GM18867 (cell line): ENCODE data around the gene OR2M4.
A peak's percentile ranks its signal among the peaks of the same experiment; 100 is the strongest.
"Not testable (repeated sequence)": the region's sequence is repeated elsewhere in the genome, so short reads cannot be mapped to it uniquely, and the experiment has no call there.

Experiments
- ATAC-seq: cut with Tn5 transposase; IDR thresholded peaks from one replicate; pipeline ENCODE4 v1.9.1; 2021; ENCODE audit warnings: mild to moderate bottlenecking, moderate library complexity; ENCODE audit not compliant: unreplicated experiment

The OR2M4 gene, protein sequence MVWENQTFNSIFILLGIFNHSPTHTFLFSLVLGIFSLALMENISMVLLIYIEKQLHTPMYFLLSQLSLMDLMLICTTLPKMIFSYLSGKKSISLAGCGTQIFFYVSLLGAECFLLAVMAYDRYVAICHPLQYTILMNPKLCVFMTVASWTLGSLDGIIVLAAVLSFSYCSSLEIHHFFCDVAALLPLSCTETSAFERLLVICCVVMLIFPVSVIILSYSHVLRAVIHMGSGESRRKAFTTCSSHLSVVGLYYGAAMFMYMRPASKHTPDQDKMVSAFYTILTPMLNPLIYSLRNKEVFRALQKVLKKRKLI

DNA sequence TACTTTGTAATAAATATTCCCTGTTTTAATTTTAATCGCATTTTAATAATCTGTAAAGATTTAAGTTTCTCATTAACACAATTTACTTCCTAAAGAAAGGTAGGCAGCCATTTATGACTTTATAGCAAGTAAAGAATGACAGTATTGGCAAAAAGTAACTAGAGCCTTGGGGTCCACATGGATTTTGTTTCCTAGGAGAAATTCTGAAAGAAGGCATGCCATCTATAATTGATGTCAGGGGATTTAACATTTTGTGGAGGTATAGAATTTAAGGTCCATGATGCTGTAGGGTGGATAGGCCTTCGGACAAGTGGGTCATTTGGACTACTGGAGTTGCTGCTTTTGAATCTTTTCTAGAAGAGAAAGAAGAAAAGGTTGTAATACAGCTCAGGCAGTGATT lies at the start of gene OR2M4:
TSS of gene OR2M4 (plus strand) at position 301 of the 400 bp plus-strand sequence. CDS start 7,512 bp downstream, outside the sequence.
- no peak for ATAC-seq

DNA sequence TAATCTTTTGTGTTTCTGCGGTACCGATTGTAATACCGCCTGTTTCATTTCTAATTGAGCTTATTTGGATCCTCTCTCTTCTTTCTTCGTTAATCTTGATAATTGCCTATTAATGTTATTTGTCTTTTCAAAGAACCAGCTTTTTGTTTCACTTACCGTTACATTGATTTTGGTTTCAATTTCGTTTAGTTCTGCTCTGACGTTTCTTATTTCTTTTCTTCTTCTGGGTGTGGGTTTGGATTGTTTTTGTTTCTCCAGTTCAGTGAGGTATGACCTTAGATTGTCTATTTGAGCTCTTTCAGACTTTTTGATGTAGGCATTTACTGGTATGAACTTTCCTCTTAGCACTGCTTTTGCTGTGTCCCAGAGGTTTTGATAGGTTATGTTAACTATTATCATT lies 47.2 kb upstream of the OR2M4 start:
- peak; percentile 68 for ATAC-seq

DNA sequence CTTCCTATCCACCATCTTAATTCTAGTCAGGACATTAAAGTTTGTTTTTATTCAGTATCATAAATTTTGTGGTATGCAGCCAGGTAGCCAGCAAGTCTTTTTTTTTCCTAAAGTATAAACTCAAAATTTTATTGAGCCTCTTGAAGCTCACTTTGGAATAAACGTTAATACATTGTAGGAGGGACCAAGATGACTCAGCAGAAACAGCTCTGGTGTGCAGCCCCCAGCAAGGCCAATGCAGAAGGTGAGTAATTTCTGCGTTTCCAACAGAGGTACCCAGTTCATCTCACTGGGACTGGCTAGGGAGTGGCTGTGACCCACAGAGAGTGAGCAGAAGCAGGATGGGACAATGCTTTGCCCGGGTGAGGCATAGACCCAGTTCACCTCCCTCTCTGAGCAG lies 43.9 kb upstream of the OR2M4 start:
- ATAC-seq: no peak

DNA sequence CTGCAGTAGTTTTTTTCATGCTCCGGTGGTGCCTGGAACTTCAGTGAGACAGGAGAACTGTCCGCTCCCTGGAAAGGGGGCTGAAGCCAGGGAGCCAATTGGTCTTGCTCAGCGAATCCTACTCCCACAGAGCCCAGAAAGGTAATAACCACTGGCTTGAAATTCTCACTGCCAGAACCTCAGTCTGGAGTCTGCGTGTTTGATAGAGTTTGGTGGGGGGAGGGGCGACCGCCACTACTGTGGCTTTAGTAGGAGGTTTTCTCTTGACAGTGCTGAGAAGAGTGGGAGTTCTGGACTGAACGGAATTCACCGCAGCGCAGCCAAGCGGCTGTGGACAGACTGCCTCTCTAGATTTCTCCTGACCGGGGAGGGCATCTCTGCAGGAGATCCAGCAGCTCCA lies 42.2 kb upstream of the OR2M4 start:
- no peak for ATAC-seq

DNA sequence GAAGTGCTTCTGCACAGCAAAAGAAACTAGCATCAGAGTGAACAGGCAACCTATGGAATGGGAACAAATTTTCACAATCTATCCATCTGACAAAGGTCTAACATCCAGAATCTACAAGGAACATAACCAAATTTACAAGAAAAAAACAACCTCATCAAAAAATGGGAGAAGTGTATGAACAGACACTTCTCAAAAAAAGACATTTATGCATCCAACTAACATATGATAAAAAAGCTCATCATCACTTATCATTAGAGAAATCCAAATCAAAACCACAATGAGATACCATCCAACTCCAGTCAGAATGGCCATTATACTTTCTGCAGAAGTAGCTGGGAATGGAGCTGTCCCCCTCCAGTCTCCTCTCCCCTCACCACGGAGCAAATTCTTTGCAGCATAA lies 37.1 kb upstream of the OR2M4 start:
- ATAC-seq: no peak

DNA sequence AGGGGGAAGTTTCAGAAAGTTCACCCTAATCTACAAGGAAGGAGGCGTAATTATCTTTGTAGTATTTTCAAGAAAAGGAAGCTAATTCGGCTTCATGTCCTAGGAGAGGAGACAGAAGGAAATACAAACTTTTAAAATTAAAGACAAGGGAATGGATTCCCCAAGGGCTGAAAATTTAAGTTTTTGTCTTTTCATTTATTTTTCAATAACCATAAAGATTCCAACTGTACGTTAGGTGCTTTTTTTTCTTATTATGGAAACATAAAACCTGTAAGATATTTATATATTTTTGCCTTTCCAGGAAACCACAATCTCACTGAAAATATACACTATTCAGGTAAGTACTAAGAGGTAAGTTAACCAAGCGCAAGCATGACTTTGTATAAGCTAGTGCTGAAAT lies 34.3 kb upstream of the OR2M4 start, which contains the start of gene OR2M3:
TSS of gene OR2M3 (plus strand) at position 301 of the 400 bp plus-strand sequence. CDS start 5,803 bp downstream, outside the sequence.
- ATAC-seq: no peak

DNA sequence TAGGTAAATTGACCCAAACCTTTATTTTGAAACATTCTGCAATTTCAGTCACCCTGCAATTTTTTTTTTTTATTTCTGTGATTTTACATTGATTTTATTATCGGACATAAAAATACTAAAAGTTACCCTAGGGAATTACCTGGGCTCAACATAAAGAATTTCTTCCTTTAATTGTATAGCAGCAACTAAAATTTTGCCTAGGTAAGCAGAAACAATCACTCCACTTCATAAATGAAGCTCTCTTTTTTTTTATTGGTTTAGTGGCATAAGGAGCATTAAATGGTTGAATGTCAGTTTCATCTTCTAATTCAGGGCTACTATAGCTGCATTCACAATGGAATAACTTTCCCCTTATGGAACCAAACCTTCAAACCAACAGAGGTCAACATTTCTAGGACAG lies 15.3 kb upstream of the OR2M4 start:
- ATAC-seq: no peak

DNA sequence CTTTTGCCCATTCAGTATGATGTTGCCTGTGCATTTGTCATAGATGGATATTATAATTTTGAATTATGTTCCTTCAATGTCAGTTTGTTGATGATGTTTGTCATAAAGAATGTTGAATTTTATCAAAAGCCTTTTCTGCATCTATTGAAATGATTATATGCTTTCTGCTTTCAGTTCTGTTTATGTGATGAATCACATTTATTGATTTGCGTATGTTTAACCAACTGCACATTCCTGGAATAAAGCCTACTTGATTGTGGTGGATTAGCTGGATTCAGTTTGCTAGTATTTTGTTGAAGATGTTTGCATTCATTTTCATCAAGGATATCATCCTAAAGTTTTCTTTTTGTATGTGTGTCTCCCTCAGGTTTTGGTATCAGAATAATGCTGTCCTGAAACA lies 5.7 kb upstream of the OR2M4 start:
- no peak for ATAC-seq

DNA sequence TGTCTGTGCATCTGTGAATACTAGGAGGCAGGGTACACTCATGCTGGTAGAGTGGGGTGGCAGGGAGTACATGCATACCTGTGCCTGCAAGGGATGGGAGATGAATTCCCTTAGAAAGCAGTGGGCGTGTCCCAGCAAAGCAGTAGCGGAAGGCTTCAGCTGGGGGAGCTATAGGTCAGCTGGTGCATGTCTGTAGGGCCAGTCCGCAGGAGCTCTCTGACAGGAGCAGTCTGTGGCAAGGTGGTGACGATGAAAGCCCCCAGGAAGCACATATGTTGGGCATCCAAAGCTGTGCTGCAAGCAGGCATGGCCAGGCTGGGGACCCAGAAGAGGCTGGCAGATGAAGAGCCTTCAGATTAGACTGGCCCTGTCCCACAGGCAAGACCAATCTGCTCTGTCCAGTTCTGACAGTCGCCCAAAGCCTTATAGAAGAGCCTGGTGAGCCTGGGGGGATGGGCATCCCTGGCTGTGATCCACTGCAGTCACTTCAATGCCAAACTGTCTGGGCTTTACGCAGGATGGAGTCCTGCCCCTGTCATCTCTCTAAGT lies 1.8 kb upstream of the OR2M4 start:
- ATAC-seq: no peak

DNA sequence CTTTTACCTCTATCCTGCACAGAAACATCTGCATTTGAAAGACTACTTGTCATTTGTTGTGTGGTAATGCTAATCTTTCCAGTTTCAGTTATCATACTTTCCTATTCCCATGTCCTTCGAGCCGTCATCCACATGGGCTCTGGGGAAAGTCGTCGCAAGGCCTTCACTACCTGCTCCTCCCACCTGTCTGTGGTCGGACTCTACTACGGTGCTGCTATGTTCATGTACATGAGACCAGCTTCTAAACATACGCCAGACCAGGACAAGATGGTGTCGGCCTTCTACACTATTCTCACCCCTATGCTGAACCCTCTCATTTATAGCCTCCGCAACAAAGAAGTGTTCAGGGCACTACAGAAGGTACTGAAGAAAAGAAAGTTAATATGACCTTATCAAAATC lies 8.3 kb downstream of the OR2M4 start:
- ATAC-seq: no peak

DNA sequence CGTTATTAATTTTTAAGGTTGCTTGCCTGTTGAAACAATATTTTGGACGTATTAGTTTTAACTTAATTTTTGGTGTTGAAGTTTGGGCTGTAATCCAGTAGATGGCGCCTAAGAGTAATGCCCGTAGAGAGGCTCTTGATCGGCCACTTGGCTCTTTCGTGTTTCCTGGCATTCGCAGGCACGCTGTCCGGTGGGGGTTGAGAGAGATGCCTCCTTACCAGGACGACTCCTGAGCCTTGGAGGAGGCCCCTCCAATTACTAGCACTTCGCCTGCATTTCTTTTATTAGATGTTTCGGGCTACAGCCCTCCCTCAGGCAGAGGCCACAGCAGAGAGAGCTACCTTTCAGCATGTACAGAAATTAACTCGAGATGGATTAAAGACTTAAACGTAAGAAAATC lies 12.0 kb downstream of the OR2M4 start:
- peak; percentile 89 for ATAC-seq

DNA sequence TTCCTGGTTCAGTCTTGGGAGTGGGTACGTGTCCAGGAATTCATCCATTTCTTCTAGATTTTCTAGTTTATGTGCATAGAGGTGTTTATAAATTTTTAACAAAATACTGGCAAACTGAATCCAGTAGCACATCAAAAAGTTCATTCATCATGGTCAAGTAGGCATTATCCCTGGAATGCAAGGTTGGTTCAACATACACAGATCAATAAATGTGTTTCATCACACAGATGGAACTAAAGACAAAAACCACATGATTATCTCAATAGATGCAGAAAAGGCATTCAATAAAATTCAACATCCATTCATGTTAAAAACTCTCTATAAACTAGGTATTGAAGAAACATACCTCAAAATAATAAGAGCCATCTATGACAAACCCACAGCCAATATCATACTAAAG lies 28.1 kb downstream of the OR2M4 start:
- not testable (repeated sequence) for ATAC-seq

DNA sequence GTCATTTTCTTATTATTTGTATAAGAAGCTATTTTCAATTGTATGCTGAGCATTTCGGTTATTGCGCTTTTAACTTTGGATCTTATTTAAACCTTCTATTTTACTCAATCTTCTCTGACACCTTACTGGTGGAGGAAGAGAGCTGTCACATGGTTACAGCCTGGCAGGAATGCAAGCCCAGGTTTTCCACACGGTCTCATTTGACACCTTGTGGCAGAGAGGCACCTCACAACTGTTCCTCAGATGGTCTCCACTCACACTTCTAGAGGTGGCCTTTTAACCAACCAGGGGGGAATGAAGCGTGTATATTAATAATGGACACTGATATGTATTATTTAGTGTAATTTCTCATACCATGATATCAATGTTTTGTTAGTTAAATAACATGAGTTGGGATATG lies 37.0 kb downstream of the OR2M4 start:
- ATAC-seq: no peak

DNA sequence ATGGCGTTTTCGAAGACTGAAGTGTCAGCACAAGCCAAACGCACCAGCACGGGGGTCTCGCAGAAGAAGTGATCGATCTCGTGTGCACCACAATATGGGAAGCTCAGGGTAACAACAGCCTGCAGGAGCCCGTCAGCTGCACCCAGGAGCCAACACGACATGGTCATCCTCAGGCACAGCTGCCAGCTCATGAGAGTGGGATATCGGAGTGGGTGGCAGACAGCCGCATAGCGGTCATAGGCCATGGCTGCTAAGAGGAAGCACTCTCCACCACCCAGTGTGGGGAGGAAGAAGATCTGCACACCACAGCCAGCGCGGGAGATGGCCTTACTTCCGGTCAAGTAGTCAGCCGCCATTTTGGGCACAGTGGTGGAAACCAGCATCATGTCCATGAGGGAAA lies 42.0 kb downstream of the OR2M4 start:
- ATAC-seq: not testable (repeated sequence)

DNA sequence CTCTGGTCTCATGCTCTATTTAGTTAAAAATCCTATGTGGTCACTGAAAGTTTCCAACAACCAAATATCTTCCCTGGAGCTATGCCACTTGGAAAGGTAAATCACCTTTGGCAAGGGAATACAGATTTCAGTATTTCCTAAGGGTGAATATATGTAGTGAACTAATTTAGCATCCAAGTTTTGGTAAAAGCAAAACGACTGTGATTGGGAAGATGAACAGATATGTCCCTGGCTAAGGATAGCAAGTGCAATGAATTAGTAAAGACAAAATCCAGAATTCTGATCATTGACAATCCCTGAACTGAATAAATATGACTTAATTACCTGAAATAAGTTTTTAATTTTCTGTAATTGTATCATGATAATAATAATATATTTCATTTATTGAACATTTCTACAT lies 46.7 kb downstream of the OR2M4 start, which contains the start of gene OR2T33:
TSS of gene OR2T33 (minus strand) at position 101 of the 400 bp plus-strand sequence. CDS start 4,162 bp downstream, outside the sequence.
- ATAC-seq: no peak

DNA sequence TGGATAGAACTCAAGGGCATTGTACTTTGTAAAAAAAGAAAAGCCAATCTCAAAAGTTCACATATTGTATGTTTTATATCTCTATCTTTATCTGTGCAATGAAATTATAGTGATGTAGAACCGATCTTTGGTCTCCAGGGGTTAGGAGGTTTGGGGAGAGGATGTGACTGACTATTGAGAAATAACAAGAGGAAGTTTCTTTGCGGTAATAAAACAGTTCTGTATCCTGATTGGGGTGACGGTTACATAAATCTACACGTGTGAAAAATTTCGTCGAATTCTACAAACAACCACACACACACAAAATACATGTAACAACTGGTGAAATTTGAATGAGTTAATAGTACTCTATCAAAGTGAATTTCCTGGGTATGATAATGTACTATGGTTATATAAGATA lies 57.2 kb downstream of the OR2M4 start:
- ATAC-seq: no peak
